NT2/D1 (cell line): ENCODE measurements around the gene ZCCHC2.

Experiments
- DNase-seq: peaks from one replicate; pipeline ENCODE4 v3.0.0-alpha.2; 2011; ENCODE audit warnings: low read depth, low spot score
- H3K27me3 ChIP-seq: 2 replicates; pipeline ENCODE4 v1.6.0; 2011; ENCODE audit warnings: mild to moderate bottlenecking; ENCODE audit not compliant: insufficient read length, insufficient read depth
- H3K36me3 ChIP-seq: 2 replicates; pipeline ENCODE4 v1.6.1; 2011; ENCODE audit warnings: mild to moderate bottlenecking, low read length, mixed read lengths; ENCODE audit not compliant: insufficient read depth, insufficient read length
- H3K4me1 ChIP-seq: 2 replicates; pipeline ENCODE4 v1.5.1; 2011; ENCODE audit not compliant: insufficient read depth, insufficient read length
- H3K4me3 ChIP-seq: 2 replicates; pipeline ENCODE4 v1.5.1; 2011; ENCODE audit warnings: low read depth; ENCODE audit not compliant: insufficient read length
- H3K9ac ChIP-seq: 2 replicates; pipeline ENCODE4 v1.6.0; 2011; ENCODE audit warnings: low read depth; ENCODE audit not compliant: insufficient read length
- H3K9me3 ChIP-seq: 2 replicates; pipeline ENCODE4 v1.5.1; 2011; ENCODE audit warnings: mild to moderate bottlenecking, low read length; ENCODE audit not compliant: insufficient read depth
- SUZ12 ChIP-seq: IDR thresholded peaks from 2 replicates; pipeline ENCODE4 v1.6.1; 2011; ENCODE audit not compliant: insufficient read length, insufficient read depth; ENCODE audit errors: extremely low read depth
- YY1 ChIP-seq: IDR thresholded peaks from 2 replicates; pipeline ENCODE4 v1.6.1; 2011; ENCODE audit not compliant: insufficient read length, insufficient read depth
- ZNF274 ChIP-seq: IDR thresholded peaks from 2 replicates; pipeline ENCODE4 v1.6.1; 2011; ENCODE audit warnings: mild to moderate bottlenecking, low read depth, low read length

ZCCHC2 gene

GRCh38 chr18:62572456-62572855, 49.6 kb downstream of the ZCCHC2 start:
- no peak for DNase-seq
- TF ChIP-seq SUZ12 (no peak), YY1 (no peak), ZNF274 (no peak)
- Histone ChIP-seq H3K27me3 (no peaks in the 10 kb centered on the region), H3K4me3 (no peak overlapping the region), H3K9me3 (no peaks in the 10 kb centered on the region; the same call in 1 of the 2 replicates), H3K36me3 (peaks cover 25% of the 10 kb centered on the region), H3K4me1 (peaks cover 1% of the 10 kb centered on the region), H3K9ac (no peak overlapping the region)

- Histone ChIP-seq H3K36me3 (peaks cover 25% of the 10 kb centered on the region), H3K9ac (no peak overlapping the region), H3K4me3 (no peak overlapping the region), H3K27me3 (no peaks in the 10 kb centered on the region), H3K4me1 (peaks cover 1% of the 10 kb centered on the region), H3K9me3 (no peaks in the 10 kb centered on the region; the same call in 1 of the 2 replicates)
- TF ChIP-seq ZNF274 (no peak), YY1 (no peak), SUZ12 (no peak)
- DNase-seq, result no peak
These were observed 52.0 kb downstream of the ZCCHC2 start for GRCh38 chr18:62574776-62575175.

GRCh38 chr18:62576271-62576670, 53.4 kb downstream of the ZCCHC2 start:
- TF ChIP-seq YY1, result no peak
- no peak for TF ChIP-seq SUZ12
- TF ChIP-seq ZNF274, result no peak
- Histone ChIP-seq H3K9ac (no peak overlapping the region), H3K4me1 (peaks cover 1% of the 10 kb centered on the region)

GRCh38 chr18:62576845-62577512, 54.2 kb downstream of the ZCCHC2 start:
- no peak overlapping the region for H3K9ac ChIP-seq
- DNase-seq, result no peak
- no peaks in the 10 kb centered on the region for H3K27me3 ChIP-seq
- peaks cover 1% of the 10 kb centered on the region for H3K4me1 ChIP-seq
- H3K36me3 ChIP-seq, result peaks cover 14% of the 10 kb centered on the region
- H3K9me3 ChIP-seq, result no peaks in the 10 kb centered on the region
- TF ChIP-seq SUZ12 (no peak), YY1 (no peak), ZNF274 (no peak)
- no peak overlapping the region for H3K4me3 ChIP-seq

More at GRCh38 chr18:62576271-62576670, 53.4 kb downstream of the ZCCHC2 start:
- Histone ChIP-seq H3K9me3 (no peaks in the 10 kb centered on the region), H3K36me3 (peaks cover 19% of the 10 kb centered on the region), H3K27me3 (no peaks in the 10 kb centered on the region), H3K4me3 (no peak overlapping the region)
- no peak for DNase-seq

- no peaks in the 10 kb centered on the region for H3K9me3 ChIP-seq
- H3K36me3 ChIP-seq, result peaks cover 14% of the 10 kb centered on the region
- no peak overlapping the region for H3K9ac ChIP-seq
- no peak overlapping the region for H3K4me3 ChIP-seq
- H3K4me1 ChIP-seq, result peaks cover 1% of the 10 kb centered on the region
- TF ChIP-seq SUZ12, result no peak
- H3K27me3 ChIP-seq, result no peaks in the 10 kb centered on the region
- no peak for DNase-seq
These were observed 54.9 kb downstream of the ZCCHC2 start for GRCh38 chr18:62577765-62578164.

- DNase-seq, result no peak
- Histone ChIP-seq H3K9ac (no peak overlapping the region), H3K9me3 (no peaks in the 10 kb centered on the region), H3K4me3 (no peak overlapping the region), H3K27me3 (no peaks in the 10 kb centered on the region), H3K4me1 (peaks cover 3% of the 10 kb centered on the region), H3K36me3 (peaks cover 13% of the 10 kb centered on the region)
- TF ChIP-seq ZNF274, result no peak
- TF ChIP-seq YY1, result no peak
- TF ChIP-seq SUZ12, result no peak
These were observed 56.2 kb downstream of the ZCCHC2 start for GRCh38 chr18:62578980-62579511.

- Histone ChIP-seq H3K36me3 (no peaks in the 10 kb centered on the region), H3K9me3 (no peaks in the 10 kb centered on the region), H3K27me3 (no peaks in the 10 kb centered on the region), H3K4me3 (no peak overlapping the region), H3K9ac (no peak overlapping the region), H3K4me1 (peaks cover 3% of the 10 kb centered on the region)
- TF ChIP-seq SUZ12, result no peak
- no peak for TF ChIP-seq ZNF274
- no peak for TF ChIP-seq YY1
- DNase-seq, result no peak
These were observed 60.6 kb downstream of the ZCCHC2 start for GRCh38 chr18:62583376-62583775.
